Mesendoderm (in vitro differentiated cells): ENCODE measurements around the gene TOR1A. TPM values are rescaled to one million over a fixed set of nuclear protein-coding genes. Genes with fewer than 3 reads are reported as not detected.

Experiments
- DNase-seq: peaks from one replicate; pipeline ENCODE4 v3.0.0; 2013
- H2AK5ac ChIP-seq: 2 replicates; pipeline ENCODE4 v1.6.1; 2013; ENCODE audit warnings: low read length, inconsistent platforms
- H2BK120ac ChIP-seq: 2 replicates; pipeline ENCODE4 v1.6.1; 2013; ENCODE audit warnings: low read depth, mild to moderate bottlenecking, low read length, moderate library complexity, mixed read lengths
- H2BK15ac ChIP-seq: replicated peaks from 2 replicates; pipeline ENCODE4 v1.6.1; 2013; ENCODE audit warnings: low read depth, mild to moderate bottlenecking, moderate library complexity
- H2BK5ac ChIP-seq: 2 replicates; pipeline ENCODE4 v1.6.1; 2013; ENCODE audit warnings: low read length, inconsistent platforms
- H3K18ac ChIP-seq: 2 replicates; pipeline ENCODE4 v1.6.1; 2013; ENCODE audit warnings: mild to moderate bottlenecking, low read length, mixed read lengths
- H3K23ac ChIP-seq: one replicate; pipeline ENCODE4 v1.6.1; 2013; ENCODE audit warnings: low read length
- H3K27ac ChIP-seq: 2 replicates; pipeline ENCODE4 v1.5.1; 2013; ENCODE audit warnings: low read depth, mild to moderate bottlenecking, inconsistent platforms, low read length, moderate library complexity
- H3K27me3 ChIP-seq: 2 replicates; pipeline ENCODE4 v1.6.1; 2013; ENCODE audit warnings: low read length, control low read depth, mild to moderate bottlenecking, inconsistent platforms; ENCODE audit not compliant: insufficient read depth, poor library complexity
- H3K36me3 ChIP-seq: 2 replicates; pipeline ENCODE4 v1.6.1; 2013; ENCODE audit warnings: low read length, inconsistent platforms; ENCODE audit not compliant: control insufficient read depth, insufficient read depth
- H3K4ac ChIP-seq: one replicate; pipeline ENCODE4 v1.6.1; 2013; ENCODE audit warnings: low read depth, mild to moderate bottlenecking, low read length, moderate library complexity
- H3K4me1 ChIP-seq: 2 replicates; pipeline ENCODE4 v1.6.1; 2013; ENCODE audit warnings: low read depth, low read length, inconsistent platforms; ENCODE audit not compliant: control insufficient read depth
- H3K4me2 ChIP-seq: 2 replicates; pipeline ENCODE4 v1.6.1; 2013; ENCODE audit warnings: low read length
- H3K4me3 ChIP-seq: 2 replicates; pipeline ENCODE4 v1.5.1; 2013; ENCODE audit warnings: mild to moderate bottlenecking, low read length
- H3K56ac ChIP-seq: one replicate; pipeline ENCODE4 v1.6.1; 2013; ENCODE audit warnings: low read length
- H3K79me1 ChIP-seq: 2 replicates; pipeline ENCODE4 v1.6.1; 2013; ENCODE audit warnings: low read length, inconsistent platforms
- H3K79me2 ChIP-seq: 2 replicates; pipeline ENCODE4 v1.6.1; 2013; ENCODE audit warnings: mild to moderate bottlenecking, low read length; ENCODE audit not compliant: control insufficient read depth, insufficient read depth
- H3K9ac ChIP-seq: 2 replicates; pipeline ENCODE4 v1.6.1; 2013; ENCODE audit warnings: low read length, inconsistent platforms
- H4K5ac ChIP-seq: one replicate; pipeline ENCODE4 v1.6.1; 2013; ENCODE audit warnings: low read length
- H4K8ac ChIP-seq: one replicate; pipeline ENCODE4 v1.6.1; 2013; ENCODE audit warnings: low read depth, mild to moderate bottlenecking, control low read depth, low read length, moderate library complexity
- WGBS: extraction: QIAGEN DNeasy Blood & Tissue Kit; methylation state at CpG from one replicate; pipeline ENCODE4 v1.1.7; 2013; ENCODE audit warnings: low lambda C conversion rate, missing lambda C conversion rate; ENCODE audit not compliant: insufficient coverage; ENCODE audit errors: extremely low coverage; 5-methylcytosine and 5-hydroxymethylcytosine counted together
- polyA plus RNA-seq, 2 experiments: library from polyadenylated mRNA; stranded (reverse); fragments of 200-250 nt; gene quantifications; one replicate each; pipeline ENCODE4 v1.2.3, GENCODE V29; 2013

TOR1A gene, protein sequence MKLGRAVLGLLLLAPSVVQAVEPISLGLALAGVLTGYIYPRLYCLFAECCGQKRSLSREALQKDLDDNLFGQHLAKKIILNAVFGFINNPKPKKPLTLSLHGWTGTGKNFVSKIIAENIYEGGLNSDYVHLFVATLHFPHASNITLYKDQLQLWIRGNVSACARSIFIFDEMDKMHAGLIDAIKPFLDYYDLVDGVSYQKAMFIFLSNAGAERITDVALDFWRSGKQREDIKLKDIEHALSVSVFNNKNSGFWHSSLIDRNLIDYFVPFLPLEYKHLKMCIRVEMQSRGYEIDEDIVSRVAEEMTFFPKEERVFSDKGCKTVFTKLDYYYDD
- 41.6 TPM for polyA plus RNA-seq (2013, experiment 1 of 2)
- 40.4 TPM for polyA plus RNA-seq (2013, experiment 2 of 2)

DNA sequence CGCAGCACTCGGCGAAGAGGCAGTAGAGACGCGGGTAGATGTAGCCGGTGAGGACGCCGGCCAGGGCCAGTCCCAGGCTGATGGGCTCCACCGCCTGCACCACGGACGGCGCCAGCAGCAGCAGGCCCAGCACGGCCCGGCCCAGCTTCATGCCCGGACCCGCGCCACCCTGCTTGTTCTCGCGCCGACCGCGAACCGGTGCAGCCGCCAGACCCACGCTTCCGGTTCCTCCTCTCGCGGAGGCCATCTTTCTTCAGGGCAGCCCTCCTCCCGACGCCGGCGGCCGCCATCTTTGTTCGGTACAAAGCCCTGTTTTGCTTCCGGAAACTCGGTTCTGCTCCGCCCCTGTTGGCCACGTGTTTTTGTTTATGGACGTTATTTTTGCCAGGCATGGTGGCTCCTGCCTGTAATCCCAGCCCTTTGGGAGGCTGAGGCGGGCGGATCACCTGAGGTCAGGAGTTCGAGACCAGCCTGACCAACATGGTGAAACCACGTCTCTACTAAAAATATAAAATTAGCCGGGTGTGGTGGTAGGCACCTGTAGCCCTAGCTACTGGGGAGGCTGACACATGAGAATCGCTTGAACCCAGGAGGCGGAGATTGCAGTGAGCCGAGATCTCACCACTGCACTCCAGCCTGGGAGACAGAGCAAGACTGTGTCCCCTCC is at the start of gene TOR1A:
TOR1A (minus strand) TSS at position 202 of the 667 bp plus-strand sequence; CDS start at position 151, 51 bp downstream.
- WGBS, result no CpG with 5 or more reads among the region's 47 CpGs
- H3K4me3 ChIP-seq, result peak within 1 kb of the TSS; percentile 95
- H3K23ac ChIP-seq, result peak within 1 kb of the TSS; percentile 94
- H3K4me1 ChIP-seq, result no peaks in the 10 kb centered on the region
- H3K4me2 ChIP-seq, result peak within 1 kb of the TSS; percentile 92
- peaks cover 7% of the 10 kb centered on the region for H3K36me3 ChIP-seq
- H2BK5ac ChIP-seq, result peak within 1 kb of the TSS; percentile 84
- H3K79me1 ChIP-seq, result peaks cover 7% of the 10 kb centered on the region
- H3K18ac ChIP-seq, result peak within 1 kb of the TSS; percentile 99
- H3K27me3 ChIP-seq, result no peaks in the 10 kb centered on the region
- H2BK15ac ChIP-seq, result no peak within 1 kb of the TSS
- H2BK120ac ChIP-seq, result peak within 1 kb of the TSS; percentile 86
- H3K9ac ChIP-seq, result peak within 1 kb of the TSS; percentile 99
- H3K79me2 ChIP-seq, result peaks cover 10% of the 10 kb centered on the region
- peak; percentile 98 for DNase-seq
- no peak within 1 kb of the TSS for H2AK5ac ChIP-seq
- peak within 1 kb of the TSS; percentile 79 for H3K27ac ChIP-seq
- no peak within 1 kb of the TSS for H4K5ac ChIP-seq
- peak within 1 kb of the TSS; percentile 97 for H3K4ac ChIP-seq
- H4K8ac ChIP-seq, result peak within 1 kb of the TSS; percentile 43
- peak within 1 kb of the TSS; percentile 100 for H3K56ac ChIP-seq

DNA sequence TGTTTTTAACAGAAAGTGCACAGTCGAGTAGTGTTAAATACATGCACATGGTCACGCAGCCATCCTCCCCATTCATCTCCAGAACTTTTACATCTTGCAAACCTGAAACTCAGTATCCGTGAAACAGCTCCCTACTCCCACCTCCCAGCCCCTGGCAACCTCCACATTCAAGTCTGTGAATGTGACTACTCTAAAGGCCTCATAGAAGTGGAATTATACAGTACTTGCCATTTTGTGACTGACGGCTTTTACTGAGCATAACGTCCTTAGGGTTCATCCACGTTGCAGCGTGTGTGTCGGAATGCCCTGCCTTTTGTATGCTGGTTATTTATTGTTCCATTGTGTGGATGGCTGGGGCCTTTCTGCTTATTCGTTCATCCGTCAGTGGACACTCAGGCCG is 47.1 kb upstream of the TOR1A start:
- Histone ChIP-seq H3K4me1 (no peaks in the 10 kb centered on the region), H3K23ac (no peak overlapping the region), H2BK120ac (no peak overlapping the region), H3K27me3 (no peaks in the 10 kb centered on the region), H3K79me1 (no peaks in the 10 kb centered on the region), H3K79me2 (no peaks in the 10 kb centered on the region), H3K4me2 (no peak overlapping the region), H4K5ac (no peak overlapping the region), H3K18ac (no peak overlapping the region), H4K8ac (no peak overlapping the region), H3K36me3 (no peaks in the 10 kb centered on the region), H2BK15ac (no peak overlapping the region), H2AK5ac (no peak overlapping the region), H3K56ac (no peak overlapping the region), H3K4me3 (no peak overlapping the region), H3K27ac (no peak overlapping the region), H3K4ac (no peak overlapping the region), H2BK5ac (no peak overlapping the region), H3K9ac (no peak overlapping the region)
- no CpG with 5 or more reads among the region's 11 CpGs for WGBS
- DNase-seq, result no peak

DNA sequence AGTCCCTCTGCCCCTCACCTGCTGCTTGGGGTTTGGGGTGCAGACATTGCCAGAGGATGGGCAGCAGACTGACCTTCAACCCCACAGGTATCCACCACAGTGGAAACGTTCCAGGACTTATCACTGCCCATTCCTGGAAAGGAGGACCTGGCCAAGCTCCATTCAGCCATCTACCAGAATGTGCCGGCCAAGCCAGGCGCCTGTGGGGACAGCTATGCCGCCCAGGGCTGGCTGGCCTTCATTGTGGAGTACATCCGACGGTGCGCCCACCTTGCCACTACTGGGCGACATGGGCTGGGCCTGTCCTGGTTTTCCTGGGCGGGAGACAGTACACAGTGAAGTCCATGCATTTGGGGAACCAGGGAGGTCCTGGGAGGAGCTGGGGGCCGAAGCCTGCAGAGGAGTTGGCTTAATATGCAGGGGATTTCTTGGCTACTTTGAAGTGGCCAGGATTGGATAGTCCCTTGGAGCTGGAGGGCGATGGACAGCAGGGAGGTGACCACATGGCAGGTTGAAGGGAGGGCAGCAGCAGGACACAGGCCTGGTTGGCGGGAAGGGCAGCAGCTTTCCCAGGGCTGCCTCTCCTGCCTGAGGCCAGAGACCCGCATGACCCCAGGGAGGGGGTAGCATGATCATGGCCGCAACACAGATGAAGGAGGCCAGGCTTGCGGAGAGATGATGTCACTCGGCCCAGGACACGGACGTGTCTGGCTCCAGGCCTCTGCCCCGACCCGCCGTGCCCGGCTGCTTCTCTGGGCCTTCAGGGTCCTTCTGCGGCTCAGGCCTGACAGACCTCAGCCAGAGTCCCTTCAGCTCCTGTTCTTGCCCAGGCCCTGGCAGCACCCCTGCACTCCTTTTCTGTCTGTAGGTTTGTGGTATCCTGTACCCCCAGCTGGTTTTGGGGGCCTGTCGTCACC is 45.9 kb upstream of the TOR1A start:
- H3K56ac ChIP-seq, result no peak overlapping the region
- no peak overlapping the region for H3K18ac ChIP-seq
- WGBS, result no CpG with 5 or more reads among the region's 24 CpGs
- no peak overlapping the region for H4K8ac ChIP-seq
- H2BK120ac ChIP-seq, result no peak overlapping the region
- no peak for DNase-seq
- H3K27me3 ChIP-seq, result no peaks in the 10 kb centered on the region
- no peak overlapping the region for H2AK5ac ChIP-seq
- no peak overlapping the region for H3K27ac ChIP-seq
- H2BK5ac ChIP-seq, result no peak overlapping the region
- no peak overlapping the region for H3K4me3 ChIP-seq
- peaks cover 2% of the 10 kb centered on the region for H3K36me3 ChIP-seq
- H3K79me1 ChIP-seq, result no peaks in the 10 kb centered on the region
- no peak overlapping the region for H2BK15ac ChIP-seq
- no peak overlapping the region for H3K9ac ChIP-seq
- no peaks in the 10 kb centered on the region for H3K4me1 ChIP-seq
- no peaks in the 10 kb centered on the region for H3K79me2 ChIP-seq
- no peak overlapping the region for H3K23ac ChIP-seq
- H3K4ac ChIP-seq, result no peak overlapping the region
- H4K5ac ChIP-seq, result no peak overlapping the region
- no peak overlapping the region for H3K4me2 ChIP-seq

DNA sequence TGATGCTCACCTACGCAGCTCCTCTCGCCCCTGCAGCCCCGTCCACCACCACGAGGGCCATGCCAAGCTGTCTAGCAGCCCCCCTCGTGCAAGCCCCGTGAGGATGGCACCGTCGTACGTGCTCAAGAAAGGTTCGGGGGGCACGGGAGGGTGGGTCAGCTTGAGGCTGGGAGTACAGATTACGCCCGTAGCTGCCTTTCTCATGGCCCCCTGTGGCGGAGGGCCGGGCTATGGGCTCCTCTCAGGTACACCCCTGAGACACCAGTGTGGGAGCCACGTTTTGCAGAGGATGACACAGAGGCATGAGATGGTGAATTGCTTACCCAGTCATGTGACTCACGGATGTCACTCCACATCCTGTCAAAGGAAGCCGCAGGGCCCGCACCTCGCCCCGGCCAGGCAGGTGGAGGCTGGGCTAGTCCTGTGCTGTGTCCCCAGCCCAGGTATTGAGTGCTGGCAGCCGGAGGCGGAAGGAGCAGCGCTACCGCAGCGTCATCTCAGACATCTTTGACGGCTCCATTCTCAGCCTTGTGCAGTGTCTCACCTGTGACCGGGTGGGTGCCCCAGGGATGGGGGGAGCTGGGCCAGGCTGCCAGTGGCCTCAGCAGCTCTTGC is 45.0 kb upstream of the TOR1A start:
- H2BK15ac ChIP-seq, result no peak overlapping the region

DNA sequence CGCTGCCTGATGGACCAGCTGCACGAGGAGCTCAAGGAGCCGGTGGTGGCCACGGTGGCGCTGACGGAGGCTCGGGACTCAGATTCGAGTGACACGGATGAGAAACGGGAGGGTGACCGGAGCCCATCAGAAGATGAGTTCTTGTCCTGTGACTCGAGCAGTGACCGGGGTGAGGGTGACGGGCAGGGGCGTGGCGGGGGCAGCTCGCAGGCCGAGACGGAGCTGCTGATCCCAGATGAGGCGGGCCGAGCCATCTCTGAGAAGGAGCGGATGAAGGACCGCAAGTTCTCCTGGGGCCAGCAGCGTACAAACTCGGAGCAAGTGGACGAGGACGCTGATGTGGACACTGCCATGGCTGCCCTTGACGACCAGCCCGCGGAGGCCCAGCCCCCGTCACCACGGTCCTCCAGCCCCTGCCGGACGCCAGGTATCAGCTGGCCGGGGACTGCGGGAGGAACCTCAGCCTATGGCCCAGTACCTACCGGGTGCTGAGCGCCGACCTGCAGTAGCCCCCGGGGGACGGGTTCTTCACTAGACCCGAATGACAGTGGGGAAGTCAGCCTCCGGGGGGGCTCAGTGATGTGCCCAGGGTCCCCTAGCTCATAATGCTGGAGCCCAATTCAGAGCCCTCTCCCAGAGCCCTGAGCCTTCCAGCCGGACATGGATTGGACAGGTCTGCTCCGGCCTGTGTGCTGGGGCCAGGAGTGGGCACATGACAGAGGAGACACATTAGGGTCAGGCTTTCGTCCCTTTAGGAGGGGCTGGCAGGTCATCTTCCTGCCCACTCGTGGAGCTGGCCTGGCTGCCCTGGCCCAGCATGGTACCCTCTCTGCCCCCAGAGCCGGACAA is 44.3 kb upstream of the TOR1A start:
- H3K23ac ChIP-seq, result no peak overlapping the region
- no peak overlapping the region for H4K5ac ChIP-seq
- H3K27me3 ChIP-seq, result no peaks in the 10 kb centered on the region
- H3K27ac ChIP-seq, result no peak overlapping the region
- peaks cover 2% of the 10 kb centered on the region for H3K36me3 ChIP-seq
- no peak overlapping the region for H2BK120ac ChIP-seq
- H3K79me1 ChIP-seq, result no peaks in the 10 kb centered on the region
- H2AK5ac ChIP-seq, result no peak overlapping the region
- no peaks in the 10 kb centered on the region for H3K79me2 ChIP-seq
- no peak overlapping the region for H3K56ac ChIP-seq
- H3K9ac ChIP-seq, result no peak overlapping the region
- H3K4me3 ChIP-seq, result no peak overlapping the region
- H3K18ac ChIP-seq, result no peak overlapping the region
- no peak overlapping the region for H4K8ac ChIP-seq
- no peak overlapping the region for H3K4ac ChIP-seq
- H2BK15ac ChIP-seq, result no peak overlapping the region
- no peak for DNase-seq
- H3K4me2 ChIP-seq, result no peak overlapping the region
- WGBS, result no CpG with 5 or more reads among the region's 48 CpGs
- H2BK5ac ChIP-seq, result no peak overlapping the region
- H3K4me1 ChIP-seq, result no peaks in the 10 kb centered on the region

More for the DNA sequence above, 45.0 kb upstream of the TOR1A start:
- Histone ChIP-seq H3K79me2 (no peaks in the 10 kb centered on the region), H2AK5ac (no peak overlapping the region), H3K36me3 (peaks cover 2% of the 10 kb centered on the region), H4K8ac (no peak overlapping the region), H3K27ac (no peak overlapping the region), H4K5ac (no peak overlapping the region), H2BK5ac (no peak overlapping the region), H3K56ac (no peak overlapping the region), H3K23ac (no peak overlapping the region), H3K4me2 (no peak overlapping the region), H3K79me1 (no peaks in the 10 kb centered on the region), H2BK120ac (no peak overlapping the region), H3K18ac (no peak overlapping the region), H3K27me3 (no peaks in the 10 kb centered on the region), H3K4me3 (no peak overlapping the region), H3K4me1 (no peaks in the 10 kb centered on the region), H3K4ac (no peak overlapping the region), H3K9ac (no peak overlapping the region)
- no peak for DNase-seq
- WGBS, result no CpG with 5 or more reads among the region's 28 CpGs
